GM18502 (cell line): ENCODE measurements around the gene CALM3.
"Not testable (repeated sequence)": the region's sequence is repeated elsewhere in the genome, so short reads cannot be mapped to it uniquely, and the experiment has no call there.

ENCODE experiments used
- ATAC-seq: cut with Tn5 transposase; IDR thresholded peaks from one replicate; pipeline ENCODE4 v1.9.1; 2021; ENCODE audit warnings: mild to moderate bottlenecking; ENCODE audit not compliant: unreplicated experiment, poor library complexity

The CALM3 gene

DNA sequence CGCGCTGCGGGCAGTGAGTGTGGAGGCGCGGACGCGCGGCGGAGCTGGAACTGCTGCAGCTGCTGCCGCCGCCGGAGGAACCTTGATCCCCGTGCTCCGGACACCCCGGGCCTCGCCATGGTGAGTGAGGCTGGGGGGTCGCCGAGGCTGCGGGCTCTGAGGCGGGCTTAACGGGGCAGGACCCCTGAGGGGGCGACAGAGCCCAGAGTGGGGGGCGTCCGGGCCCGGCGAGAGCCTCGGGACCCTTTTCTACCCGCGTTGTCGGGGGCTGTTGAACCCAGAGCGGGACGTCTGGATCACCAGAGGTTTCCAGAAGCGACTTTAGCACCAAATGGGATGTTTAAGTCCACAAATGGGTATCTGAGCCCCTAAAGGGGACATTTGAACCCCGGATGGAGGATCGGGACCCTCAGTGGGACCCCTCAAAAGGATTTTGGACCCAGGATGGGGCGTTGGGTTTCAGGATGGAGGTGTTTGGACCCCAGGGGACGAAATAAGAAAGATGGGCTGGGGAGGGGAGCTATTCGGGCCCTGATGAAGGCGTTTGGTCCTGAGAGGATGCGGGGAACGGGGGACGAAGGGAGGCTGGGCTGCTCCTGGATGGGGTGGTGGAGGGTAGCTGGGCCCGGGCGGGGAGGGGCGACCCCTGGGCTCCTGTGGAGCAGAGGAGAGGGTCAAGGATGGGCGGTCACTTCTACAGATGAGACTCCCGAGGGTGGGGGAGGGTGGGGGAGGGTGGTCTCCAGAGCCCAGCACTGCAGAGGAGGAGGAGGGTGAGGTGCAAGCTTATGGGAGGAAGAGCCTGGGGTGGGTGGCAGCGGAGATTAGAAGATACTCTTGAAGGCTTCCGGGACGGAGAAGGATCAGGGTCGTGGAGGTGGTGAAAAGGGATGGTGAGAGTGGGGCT lies at the start of gene CALM3:
TSS of gene CALM3 (plus strand) at position 13 of the 907 bp plus-strand sequence. CDS start at position 118, 105 bp downstream.
- no peak for ATAC-seq

DNA sequence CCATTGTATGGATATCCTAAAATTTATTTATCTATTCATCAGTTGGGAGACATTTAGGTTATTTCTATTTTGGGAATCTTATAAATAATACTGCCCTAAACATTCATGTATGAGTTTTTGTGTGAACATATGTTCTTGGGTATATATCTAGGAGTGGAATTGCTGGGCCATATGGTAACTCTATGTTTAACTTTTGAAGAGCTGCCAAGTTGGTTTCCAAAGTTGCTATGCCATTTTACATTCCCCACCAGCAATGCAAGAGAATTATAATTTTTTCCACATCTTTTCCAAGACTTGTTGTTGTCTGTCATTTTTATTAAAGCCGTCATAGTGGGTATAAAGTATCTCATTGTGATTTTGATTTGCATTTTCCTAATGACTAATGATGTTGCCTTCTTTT lies 48.2 kb upstream of the CALM3 start:
- ATAC-seq = no peak

DNA sequence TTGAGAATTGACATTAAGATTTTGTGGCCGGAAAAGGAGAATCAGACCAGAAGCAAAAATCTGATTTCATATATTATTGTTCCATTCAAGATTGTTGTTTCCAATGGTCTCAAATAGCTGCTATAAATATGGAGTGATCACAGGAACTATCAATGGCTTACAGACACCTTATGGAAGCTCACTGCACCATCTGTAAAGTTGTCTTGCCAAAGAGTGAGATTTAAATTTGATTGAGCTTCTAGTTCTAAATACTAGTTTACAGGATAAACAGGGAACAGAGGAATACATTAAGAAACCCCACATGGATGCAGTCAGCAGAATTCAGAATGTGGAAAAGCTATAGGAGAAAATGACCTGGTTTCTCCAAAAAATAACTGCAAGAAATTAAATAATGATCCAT lies 47.0 kb upstream of the CALM3 start:
- ATAC-seq = no peak

DNA sequence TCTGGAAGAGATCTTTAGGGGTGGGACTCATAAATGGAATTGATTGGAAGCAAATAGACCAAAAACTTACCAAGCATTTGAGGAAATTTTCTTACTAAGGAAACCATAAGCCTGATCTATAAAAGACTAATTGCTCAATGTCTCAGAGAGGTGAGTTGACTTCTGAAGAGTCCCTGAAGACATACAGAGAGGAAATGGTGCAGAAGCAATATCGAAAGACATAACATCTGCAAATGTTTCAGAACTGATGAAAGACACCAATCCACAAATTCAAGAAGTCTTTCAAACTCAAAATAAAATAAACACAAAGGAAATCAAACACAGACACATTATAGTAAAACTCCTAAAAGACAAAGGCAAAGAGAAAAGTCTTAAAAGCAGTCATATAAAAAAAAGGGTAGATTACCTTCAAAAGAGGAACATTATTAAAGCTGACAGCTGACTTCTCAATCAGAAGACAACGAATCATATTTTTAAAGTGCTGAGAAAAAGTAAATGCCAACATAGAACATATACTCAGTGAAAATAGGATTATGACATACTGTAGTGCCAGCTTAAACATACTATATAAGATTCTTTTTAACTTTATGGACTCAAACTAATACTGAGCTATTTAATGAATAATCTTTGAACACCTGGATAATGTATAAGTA lies 45.4 kb upstream of the CALM3 start:
- ATAC-seq = no peak

DNA sequence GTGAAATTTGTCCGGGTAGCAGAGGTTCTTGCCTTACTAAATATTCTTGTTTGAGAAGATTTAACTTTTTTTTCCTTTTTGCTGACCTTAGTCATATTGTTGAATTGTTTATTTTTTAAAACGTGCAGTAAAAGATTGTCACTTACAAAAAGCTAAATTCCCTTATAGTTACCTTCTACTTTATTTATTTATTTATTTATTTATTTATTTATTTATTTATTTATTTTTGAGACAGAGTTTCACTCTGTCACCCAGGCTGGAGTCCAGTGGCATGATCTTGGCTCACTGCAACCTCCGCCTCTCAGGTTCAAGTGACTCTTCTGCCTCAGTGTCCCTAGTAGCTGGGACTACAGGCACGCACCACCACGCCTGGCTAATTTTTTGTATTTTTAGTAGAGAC lies 44.7 kb upstream of the CALM3 start:
- ATAC-seq = not testable (repeated sequence)

DNA sequence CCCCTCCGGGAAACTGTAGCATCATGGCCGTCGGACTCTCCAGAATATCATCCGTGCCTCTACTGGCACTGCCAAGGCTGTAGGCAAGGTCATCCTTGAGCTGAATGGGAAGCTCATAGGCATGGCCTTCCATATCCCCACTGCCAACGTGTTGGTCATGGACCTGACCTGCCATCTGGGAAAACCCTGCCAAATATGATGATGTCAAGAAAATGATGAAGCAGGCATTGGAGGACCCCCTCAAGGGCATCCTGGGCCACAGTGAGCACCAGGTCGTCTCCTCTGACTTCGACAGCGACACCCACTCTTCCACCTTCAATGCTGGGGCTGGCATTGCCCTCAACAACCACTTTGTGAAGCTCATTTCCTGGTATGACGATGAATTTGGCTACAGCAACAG lies 41.9 kb upstream of the CALM3 start:
- ATAC-seq = no peak

DNA sequence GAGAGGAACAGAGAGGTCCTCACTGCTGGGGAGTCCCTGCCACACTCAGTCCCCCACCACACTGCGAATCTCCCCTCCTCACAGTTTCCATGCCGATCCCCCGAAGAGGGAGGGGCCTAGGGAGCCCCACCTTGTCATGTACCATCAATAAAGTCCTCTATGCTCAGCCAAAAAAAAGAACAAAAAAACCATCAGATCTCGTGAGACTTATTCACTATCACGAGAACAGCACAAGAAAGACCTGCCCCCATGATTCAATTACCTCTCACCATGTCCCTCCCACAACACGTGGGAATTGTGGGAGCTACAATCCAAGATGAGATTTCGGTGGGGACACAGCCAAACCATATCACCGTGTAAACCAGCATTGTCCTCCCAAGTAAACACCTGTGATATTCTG lies 41.5 kb upstream of the CALM3 start:
- not testable (repeated sequence) for ATAC-seq

DNA sequence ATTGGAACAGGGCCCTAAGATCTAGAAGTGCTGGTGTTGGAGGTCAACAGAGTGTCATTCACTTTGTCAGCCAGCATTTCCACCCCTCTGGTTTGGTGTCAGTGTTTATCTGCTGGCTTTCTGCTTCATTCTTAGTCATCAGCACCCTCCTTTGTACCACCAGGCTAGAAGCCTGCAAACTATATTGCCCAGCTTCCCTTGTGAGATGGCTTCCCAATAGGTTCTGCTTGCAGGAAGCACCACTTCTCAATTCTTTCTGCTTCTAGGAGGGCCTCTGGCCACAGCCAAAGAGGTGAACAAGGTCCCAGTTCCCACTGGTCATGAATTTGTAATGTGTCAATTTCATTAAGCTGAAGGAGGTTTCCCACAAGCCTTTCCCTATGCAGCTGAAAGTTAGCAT lies 36.4 kb upstream of the CALM3 start:
- no peak for ATAC-seq

DNA sequence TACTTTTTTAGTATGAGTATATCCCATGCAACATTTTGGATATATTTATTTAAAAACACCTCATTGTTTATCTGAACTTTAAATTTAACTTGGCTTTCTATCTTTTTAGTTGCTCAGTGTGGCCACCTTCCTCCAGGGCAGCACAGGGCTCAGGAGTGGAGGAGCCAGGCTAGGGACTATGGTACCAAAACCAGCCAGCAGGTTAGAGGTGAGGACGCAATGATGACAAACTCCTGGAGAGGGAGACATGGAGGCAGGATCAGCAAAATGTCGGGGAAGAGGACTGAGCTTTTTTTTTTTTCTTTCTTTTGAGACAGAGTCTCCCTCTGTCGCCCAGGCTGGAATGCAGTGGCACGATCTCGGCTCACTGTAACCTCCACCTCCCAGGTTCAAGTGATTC lies 29.6 kb upstream of the CALM3 start:
- no peak for ATAC-seq

DNA sequence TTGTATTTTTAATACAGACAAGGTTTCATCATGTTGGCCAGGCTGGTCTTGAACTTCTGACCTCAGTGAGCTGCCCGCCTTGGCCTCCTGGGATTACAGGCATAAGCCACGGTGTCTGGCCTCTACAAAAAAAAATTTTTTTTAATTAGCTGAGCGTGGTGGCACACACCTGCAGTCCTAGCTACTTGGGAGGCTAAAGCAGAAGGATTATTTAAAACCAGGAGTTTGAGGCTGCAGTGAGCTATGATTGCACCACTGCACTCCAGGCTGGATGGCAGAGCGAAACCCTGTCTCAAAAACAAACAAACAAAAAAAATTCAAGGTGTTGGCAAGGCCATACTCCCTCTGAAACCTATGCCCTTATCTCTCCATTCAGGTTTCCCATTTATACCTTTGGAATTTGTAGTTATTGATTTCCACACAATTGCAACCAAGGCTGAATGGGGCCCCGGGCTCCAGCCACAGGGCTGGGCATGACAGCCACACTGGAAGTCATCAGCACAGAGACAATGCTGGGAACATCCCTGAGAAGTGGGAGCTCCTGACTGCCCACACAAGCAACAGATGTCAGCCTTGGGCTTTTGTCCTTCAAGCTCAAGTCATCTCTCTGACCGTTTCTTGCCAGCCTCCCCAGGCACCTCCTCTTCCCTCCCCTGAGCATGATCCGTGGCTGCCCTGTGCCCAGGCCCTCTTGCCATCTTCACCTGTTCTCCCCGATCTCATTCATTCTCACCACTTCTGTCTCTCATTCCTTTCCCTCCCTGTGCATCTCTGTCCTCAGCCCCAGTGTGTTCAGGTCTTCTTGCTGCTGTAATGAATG lies 27.2 kb upstream of the CALM3 start:
- no peak for ATAC-seq

DNA sequence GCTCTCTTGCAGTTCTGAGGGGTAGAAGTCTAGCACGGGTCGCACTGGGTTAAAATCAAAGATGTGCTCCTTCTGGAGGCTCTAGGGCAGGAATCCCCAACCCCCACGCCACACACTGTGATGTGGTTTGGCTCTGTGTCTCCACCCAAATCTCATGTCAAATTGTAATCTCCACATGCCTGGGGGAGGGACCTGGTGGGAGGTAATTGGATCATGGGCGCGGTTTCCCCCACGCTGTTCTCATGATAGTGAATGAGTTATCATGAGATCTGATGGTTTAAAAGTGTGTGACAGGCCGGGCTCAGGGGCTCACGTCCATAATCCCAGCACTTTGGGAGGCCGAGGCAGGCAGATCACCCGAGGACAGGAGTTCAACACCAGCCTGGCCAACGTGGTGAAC lies 26.6 kb upstream of the CALM3 start:
- no peak for ATAC-seq

DNA sequence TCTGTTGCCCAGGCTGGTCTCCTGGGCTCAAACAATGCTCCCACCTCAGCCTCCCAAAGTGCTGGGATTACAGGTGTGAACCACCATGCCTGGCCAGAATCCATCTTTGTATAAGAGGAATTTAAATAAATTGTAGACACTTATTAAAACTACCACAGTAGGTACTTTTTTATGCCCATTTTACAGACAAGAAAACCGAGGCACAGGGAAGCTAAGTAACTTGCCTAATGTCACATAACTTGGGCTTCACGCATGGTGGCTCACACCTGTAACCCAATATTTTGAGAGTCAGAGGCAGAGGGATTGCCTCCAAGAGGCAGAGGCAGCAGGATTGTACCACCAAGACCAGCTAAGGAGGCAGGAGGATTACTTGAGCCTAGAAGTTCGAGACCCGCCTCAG lies 22.7 kb upstream of the CALM3 start:
- no peak for ATAC-seq

DNA sequence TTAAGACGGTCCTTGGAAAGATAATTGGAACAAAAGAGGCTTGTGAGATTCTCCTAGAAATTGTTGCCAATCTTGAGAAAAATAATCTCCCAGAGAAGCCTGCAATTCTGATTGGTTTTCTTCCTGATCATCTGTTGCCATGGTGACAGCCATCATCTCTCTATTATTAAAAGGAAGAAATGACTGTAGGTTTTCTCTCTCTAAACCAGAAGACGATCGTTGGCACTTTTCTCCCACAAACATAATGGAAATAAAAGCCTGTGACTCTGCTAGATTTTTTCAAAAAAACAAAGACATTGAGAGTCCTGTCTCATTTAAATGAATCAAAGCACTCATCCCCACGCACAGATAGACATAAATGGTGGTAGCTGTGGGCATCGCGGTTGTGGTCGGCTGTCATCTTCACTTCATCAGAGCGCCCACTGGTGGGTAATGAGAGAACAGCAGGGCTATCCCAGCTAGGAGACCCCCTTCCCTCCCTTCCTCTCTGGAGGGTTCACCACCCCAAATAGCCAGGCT lies 21.7 kb upstream of the CALM3 start:
- ATAC-seq = no peak

DNA sequence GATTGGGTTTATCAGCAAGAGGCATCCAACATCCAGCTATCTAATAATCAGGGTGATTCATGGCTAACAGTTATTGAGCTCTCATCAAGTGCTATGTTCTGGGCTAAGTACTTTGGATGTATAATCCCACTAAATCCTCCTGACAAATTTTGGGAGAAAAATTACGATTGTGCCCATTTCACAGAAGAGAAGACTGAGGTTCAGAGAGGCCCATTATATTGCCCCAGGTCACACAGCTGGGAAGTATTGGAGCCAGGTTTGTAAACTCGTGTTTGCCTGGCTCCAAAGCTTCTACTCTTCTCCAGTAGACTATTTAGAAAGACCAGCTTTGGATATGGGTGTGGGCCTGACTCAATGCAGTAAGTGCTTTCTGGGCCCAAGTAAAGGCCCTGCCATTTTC lies 20.9 kb upstream of the CALM3 start:
- no peak for ATAC-seq

DNA sequence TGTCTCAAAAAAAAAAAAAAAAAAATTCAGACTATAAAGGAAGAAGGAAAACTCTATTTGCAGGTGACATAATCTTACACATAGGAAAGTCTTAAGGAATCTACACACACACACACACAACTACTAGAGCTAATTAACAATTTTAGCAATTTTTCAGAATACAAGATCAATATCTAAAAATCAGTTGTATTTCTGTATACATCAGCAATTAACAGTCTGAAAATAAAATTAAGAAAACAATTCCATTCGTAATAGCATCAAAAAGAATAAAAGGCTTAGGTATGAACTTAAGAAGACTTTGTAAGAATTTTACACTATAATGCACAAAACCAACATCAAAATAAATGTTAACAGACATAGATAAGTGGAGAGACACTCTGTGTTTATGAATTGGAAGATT lies 15.6 kb upstream of the CALM3 start:
- no peak for ATAC-seq

DNA sequence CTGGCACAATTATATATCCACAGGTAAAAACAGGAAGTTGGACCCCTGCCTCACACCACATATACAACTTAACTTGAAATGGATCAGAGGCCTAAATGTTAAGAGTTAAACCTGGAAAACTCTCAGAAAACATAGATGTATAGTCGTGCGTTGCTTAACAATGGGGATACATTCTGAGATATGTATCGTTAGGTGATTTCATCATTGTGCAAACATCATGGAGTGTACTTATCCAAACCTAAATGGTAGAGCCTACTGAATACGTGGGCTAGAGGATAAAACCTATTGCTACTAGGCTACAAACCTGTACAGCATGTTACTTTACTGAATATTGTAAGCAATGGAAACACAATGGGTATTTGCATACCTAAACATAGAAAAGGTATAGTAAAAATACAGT lies 14.8 kb upstream of the CALM3 start:
- no peak for ATAC-seq

DNA sequence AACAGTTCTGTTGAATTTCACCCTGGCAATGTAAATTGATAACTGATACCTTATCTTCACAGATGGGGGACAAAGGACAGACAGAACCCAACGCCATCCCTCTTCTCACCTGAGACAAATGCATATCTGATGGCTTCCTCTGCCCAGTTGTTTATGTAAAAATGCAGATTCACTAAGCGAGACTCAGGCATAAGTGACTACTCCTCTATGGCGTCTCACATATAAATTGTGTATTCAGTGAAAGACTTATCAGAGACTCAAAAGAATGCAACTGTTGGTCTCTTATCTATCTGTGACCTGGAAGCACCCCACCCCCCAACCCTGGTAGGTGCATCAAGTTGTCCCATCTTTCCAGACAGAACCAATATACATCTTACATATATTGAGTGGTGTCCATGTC lies 13.3 kb upstream of the CALM3 start:
- no peak for ATAC-seq

DNA sequence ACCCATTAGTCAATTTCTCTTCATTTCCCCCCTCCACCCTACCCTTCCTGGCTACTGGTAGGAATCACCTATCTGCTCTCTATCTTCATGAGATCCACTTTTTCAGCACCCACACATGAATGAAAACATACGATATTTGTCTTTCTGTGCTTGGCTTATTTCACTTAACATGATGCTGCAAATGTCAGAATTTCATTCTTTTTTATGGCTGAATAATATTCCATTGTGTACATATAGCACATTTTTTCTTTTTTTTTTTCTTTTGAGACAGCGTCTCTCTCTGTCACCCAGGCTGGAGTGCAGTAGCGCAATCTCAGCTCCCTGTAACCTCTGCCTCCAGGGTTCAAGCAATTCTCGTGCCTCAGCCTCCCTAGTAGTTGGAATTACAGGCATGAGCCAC lies 9.9 kb upstream of the CALM3 start:
- no peak for ATAC-seq

DNA sequence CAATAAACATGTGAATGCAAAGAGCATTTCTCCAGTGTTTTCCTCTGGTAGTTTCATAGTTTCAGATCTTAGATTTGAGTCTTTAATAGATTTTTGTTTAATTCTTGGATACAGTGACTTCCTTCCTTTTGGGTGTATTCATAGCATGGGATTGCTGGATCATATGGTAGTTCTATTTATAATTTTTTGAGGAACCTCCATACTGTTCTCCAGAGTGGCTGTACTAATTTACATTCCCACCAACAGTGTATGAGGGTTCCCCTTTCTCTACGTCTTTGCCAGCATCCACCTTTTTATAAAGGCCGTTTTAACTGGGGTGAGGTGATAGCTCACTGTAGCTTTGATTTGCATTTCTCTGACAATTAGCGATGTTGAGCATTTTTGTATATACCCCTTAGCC lies 9.3 kb upstream of the CALM3 start:
- no peak for ATAC-seq

DNA sequence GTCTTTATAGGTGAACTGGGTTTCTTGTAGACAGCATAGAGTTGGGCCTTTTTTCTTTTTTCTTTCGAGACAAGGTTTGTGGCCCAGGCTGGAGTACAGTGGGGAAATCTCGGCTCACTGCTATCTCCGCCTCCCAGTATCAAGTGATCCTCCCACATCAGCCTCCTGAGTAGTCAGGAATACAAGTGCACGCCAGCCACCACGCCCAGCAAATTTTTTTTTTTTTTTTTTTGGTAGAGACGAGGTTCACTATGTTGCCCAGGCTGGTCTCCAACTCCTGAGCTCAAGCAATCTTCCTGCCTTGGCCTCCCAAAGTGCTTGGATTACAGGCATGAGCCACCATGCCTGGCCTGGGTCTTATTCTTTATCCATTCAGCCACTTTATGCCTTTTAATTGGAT lies 5.1 kb upstream of the CALM3 start:
- no peak for ATAC-seq
